HL-60 (cell line): ENCODE data around the gene GRAMD1A.

Experiments used
- DNase-seq, 2 experiments: peaks; one replicate each; pipeline ENCODE4 v3.0.0-alpha.2; 2010 to 2020; ENCODE audit warnings: low read depth in 1 of 2, low spot score in 1 of 2
- H3K27ac ChIP-seq: fragments of 250-450 bp; sonication (Bioruptor Pico); replicated peaks from 2 replicates; pipeline ENCODE4 v1.5.1; 2020; ENCODE audit warnings: mild to moderate bottlenecking, moderate library complexity
- H3K27me3 ChIP-seq: fragments of 250-450 bp; sonication (Bioruptor Pico); 2 replicates; pipeline ENCODE4 v1.5.1; 2021; ENCODE audit warnings: mild to moderate bottlenecking, moderate library complexity; ENCODE audit not compliant: insufficient read depth, poor library complexity, severe bottlenecking
- H3K4me3 ChIP-seq: replicated peaks from 2 replicates; pipeline ENCODE4 v1.5.1; 2011; ENCODE audit warnings: mild to moderate bottlenecking, control low read depth, low read length; ENCODE audit not compliant: insufficient read depth
- CTCF ChIP-seq: IDR thresholded peaks from one replicate; pipeline ENCODE4 v1.5.1; 2011; ENCODE audit warnings: low read length, control low read depth, inconsistent platforms; ENCODE audit not compliant: insufficient read depth
- GABPA ChIP-seq: IDR thresholded peaks from 2 replicates; pipeline ENCODE4 v1.6.1; 2012; ENCODE audit warnings: low read depth
- POLR2AphosphoS5 ChIP-seq: IDR thresholded peaks from 2 replicates; pipeline ENCODE4 v1.6.1; 2012; ENCODE audit warnings: low read depth
- REST ChIP-seq: IDR thresholded peaks from 2 replicates; pipeline ENCODE4 v1.6.1; 2012; ENCODE audit warnings: low read depth; ENCODE audit not compliant: insufficient replicate concordance
- SPI1 ChIP-seq: IDR thresholded peaks from 2 replicates; pipeline ENCODE4 v1.6.1; 2012; ENCODE audit warnings: low read depth, mild to moderate bottlenecking, borderline replicate concordance

Gene GRAMD1A

GRCh38 chr19:35073941-35074340 is 73.8 kb downstream of the GRAMD1A start:
- no peak overlapping the region for H3K4me3 ChIP-seq
- TF ChIP-seq GABPA = no peak
- no peak for TF ChIP-seq POLR2AphosphoS5
- DNase-seq = no peak
- no peak overlapping the region for H3K27ac ChIP-seq
- no peaks in the 10 kb centered on the region for H3K27me3 ChIP-seq

GRCh38 chr19:35074426-35075201 is 74.5 kb downstream of the GRAMD1A start:
- Histone ChIP-seq H3K27me3 (no peaks in the 10 kb centered on the region), H3K4me3 (no peak overlapping the region), H3K27ac (no peak overlapping the region)
- TF ChIP-seq CTCF = no peak
- no peak for TF ChIP-seq GABPA
- TF ChIP-seq SPI1 = no peak
- TF ChIP-seq POLR2AphosphoS5 = no peak
- no peak for DNase-seq

GRCh38 chr19:35075202-35076025 is 75.3 kb downstream of the GRAMD1A start:
- no peak overlapping the region for H3K4me3 ChIP-seq
- H3K27ac ChIP-seq = no peak overlapping the region
- no peaks in the 10 kb centered on the region for H3K27me3 ChIP-seq
- no peak for DNase-seq
- TF ChIP-seq SPI1 (no peak), CTCF (no peak), POLR2AphosphoS5 (no peak), REST (no peak), GABPA (no peak)

- Histone ChIP-seq H3K27ac (no peak overlapping the region), H3K4me3 (no peak overlapping the region), H3K27me3 (no peaks in the 10 kb centered on the region)
- no peak for DNase-seq
- TF ChIP-seq GABPA = no peak
- TF ChIP-seq CTCF = no peak
- TF ChIP-seq REST = no peak
- no peak for TF ChIP-seq POLR2AphosphoS5
- no peak for TF ChIP-seq SPI1
Observed at GRCh38 chr19:35076026-35076370, 75.9 kb downstream of the GRAMD1A start.
